BLaER1 treated with 17β-estradiol and CSF1 and Interleukin-3, amounts not matched to agents 10 nM and 100 nM (cell line): ENCODE measurements around the gene ITGA3.

Source experiments
- H3K27ac ChIP-seq, 11 experiments: shearing (Covaris generic); formaldehyde crosslinking; 2 replicates each; pipeline ENCODE4 v1.8.1; 2022
- H3K27me3 ChIP-seq, 11 experiments: shearing (Covaris generic); formaldehyde crosslinking; 2 replicates each; pipeline ENCODE4 v1.8.1; 2022
- H3K36me3 ChIP-seq, 11 experiments: shearing (Covaris generic); formaldehyde crosslinking; 2 replicates each; pipeline ENCODE4 v1.8.1; 2022
- H3K4me1 ChIP-seq, 10 experiments: shearing (Covaris generic); formaldehyde crosslinking; 2 replicates each; pipeline ENCODE4 v1.8.1; 2022
- H3K4me2 ChIP-seq, 11 experiments: shearing (Covaris generic); formaldehyde crosslinking; 2 replicates each; pipeline ENCODE4 v1.8.1; 2022
- H3K4me3 ChIP-seq, 10 experiments: shearing (Covaris generic); formaldehyde crosslinking; 2 replicates each; pipeline ENCODE4 v1.8.1; 2022
- H3K9ac ChIP-seq, 11 experiments: shearing (Covaris generic); formaldehyde crosslinking; 2 replicates each; pipeline ENCODE4 v1.8.1; 2022
- H3K9me3 ChIP-seq, 11 experiments: shearing (Covaris generic); formaldehyde crosslinking; replicated peaks in 1 of 11; 2 replicates each; pipeline ENCODE4 v1.8.1; 2022
- H4K20me1 ChIP-seq, 11 experiments: shearing (Covaris generic); formaldehyde crosslinking; 2 replicates each; pipeline ENCODE4 v1.8.1; 2022
- Cebpa-rat ChIP-seq, 11 experiments: shearing (Covaris generic); IDR thresholded peaks; 2 replicates each; pipeline ENCODE4 v1.8.1; 2022

Gene ITGA3

DNA sequence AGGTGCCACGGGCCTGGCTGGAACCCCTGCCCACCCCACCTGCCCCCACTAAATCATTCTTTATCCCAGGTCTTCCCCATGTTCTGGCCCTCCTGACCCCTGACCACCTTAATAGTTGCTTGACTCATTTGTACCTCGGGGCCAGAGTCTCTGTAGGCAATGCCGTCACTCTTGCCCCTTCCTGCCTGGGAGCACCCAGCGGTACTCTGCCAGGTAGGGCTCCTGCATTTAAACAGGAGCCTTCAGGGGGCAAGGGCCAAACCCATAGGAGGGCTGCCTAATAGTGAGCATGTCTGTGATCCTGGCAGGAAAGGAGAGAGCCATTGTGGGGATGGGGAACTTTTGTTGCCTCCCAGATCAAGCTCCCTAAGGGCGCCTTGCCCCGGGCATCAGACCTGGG, 8.8 kb upstream of the ITGA3 start:
- peaks cover 0 to 6% (median 0%) of the 10 kb centered on the region in 11 experiments; a peak in 2 of 22 replicates for H3K27me3 ChIP-seq
- TF ChIP-seq Cebpa-rat (IDR thresholded peaks at IDR 0.05) = no peak
- peaks cover 20 to 46% (median 27%) of the 10 kb centered on the region in 10 experiments for H3K4me1 ChIP-seq
- no peaks in the 10 kb centered on the region; a peak in 1 of 22 replicates for H4K20me1 ChIP-seq
- H3K4me2 ChIP-seq = peak overlapping the region in 10 of 11 experiments; percentile 14 to 83 (median 56); a peak in 19 of 22 replicates
- H3K27ac ChIP-seq = peak overlapping the region in 3 of 11 experiments; percentile 34 to 44 (median 39); a peak in 4 of 22 replicates
- no peak overlapping the region for H3K4me3 ChIP-seq
- peak overlapping the region in 1 of 11 experiments; percentile 13; a peak in 1 of 22 replicates for H3K9ac ChIP-seq
- no peaks in the 10 kb centered on the region for H3K36me3 ChIP-seq
- H3K9me3 ChIP-seq = no peaks in the 10 kb centered on the region

GRCh38 chr17:50047488-50048126, 8.3 kb upstream of the ITGA3 start:
- Histone ChIP-seq H3K4me3 (no peak overlapping the region), H3K27ac (peak overlapping the region in 3 of 11 experiments; percentile 34 to 44 (median 39); a peak in 4 of 22 replicates), H3K27me3 (peaks cover 0 to 6% (median 0%) of the 10 kb centered on the region in 11 experiments; a peak in 4 of 22 replicates), H3K9me3 (no peaks in the 10 kb centered on the region), H3K9ac (peak overlapping the region in 1 of 11 experiments; percentile 13; a peak in 1 of 22 replicates), H3K4me1 (peaks cover 26 to 46% (median 32%) of the 10 kb centered on the region in 10 experiments), H3K36me3 (no peaks in the 10 kb centered on the region), H4K20me1 (no peaks in the 10 kb centered on the region; a peak in 1 of 22 replicates), H3K4me2 (peak overlapping the region in 10 of 11 experiments; percentile 14 to 83 (median 56); a peak in 19 of 22 replicates)
- TF ChIP-seq Cebpa-rat (IDR thresholded peaks at IDR 0.05) = no peak

GRCh38 chr17:50048146-50048720, 7.7 kb upstream of the ITGA3 start:
- Histone ChIP-seq H4K20me1 (no peaks in the 10 kb centered on the region; a peak in 2 of 22 replicates), H3K27ac (no peak overlapping the region), H3K27me3 (peaks cover 0 to 10% (median 4%) of the 10 kb centered on the region in 11 experiments; a peak in 12 of 22 replicates), H3K4me2 (peak overlapping the region in 6 of 11 experiments; percentile 53 to 83 (median 70); a peak in 8 of 22 replicates), H3K9ac (no peak overlapping the region), H3K4me3 (no peak overlapping the region), H3K36me3 (no peaks in the 10 kb centered on the region), H3K4me1 (peaks cover 27 to 46% (median 34%) of the 10 kb centered on the region in 10 experiments), H3K9me3 (no peaks in the 10 kb centered on the region)
- no peak for TF ChIP-seq Cebpa-rat (IDR thresholded peaks at IDR 0.05)

- no peak overlapping the region for H3K4me3 ChIP-seq
- H3K9ac ChIP-seq = no peak overlapping the region
- peaks cover 27 to 46% (median 36%) of the 10 kb centered on the region in 10 experiments for H3K4me1 ChIP-seq
- no peaks in the 10 kb centered on the region for H3K9me3 ChIP-seq
- TF ChIP-seq Cebpa-rat (IDR thresholded peaks at IDR 0.05) = no peak
- no peaks in the 10 kb centered on the region; a peak in 2 of 22 replicates for H4K20me1 ChIP-seq
- H3K36me3 ChIP-seq = no peaks in the 10 kb centered on the region
- no peak overlapping the region for H3K27ac ChIP-seq
- no peak overlapping the region for H3K4me2 ChIP-seq
- H3K27me3 ChIP-seq = peaks cover 4 to 17% (median 11%) of the 10 kb centered on the region in 11 experiments; a peak in 21 of 22 replicates
These were observed 6.9 kb upstream of the ITGA3 start for GRCh38 chr17:50048988-50049387.

DNA sequence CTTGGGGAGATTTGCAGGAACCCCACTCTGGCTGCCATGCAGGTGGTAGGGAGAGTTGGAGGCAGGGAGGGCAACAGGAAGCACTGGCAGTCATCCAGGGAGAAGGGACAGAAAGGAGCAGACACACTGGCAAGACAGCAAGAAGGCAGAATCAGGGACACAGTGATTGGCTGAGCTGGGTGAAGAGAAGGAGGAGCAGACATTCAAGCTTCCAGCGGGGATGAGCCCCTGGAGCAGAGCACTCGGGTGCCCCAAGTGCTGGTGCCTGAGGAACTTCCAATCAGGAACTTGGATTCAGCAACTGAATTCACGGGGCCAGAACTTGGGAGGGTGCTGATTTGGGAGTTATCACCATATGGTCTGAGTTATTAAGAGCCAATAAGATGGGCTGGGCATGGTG, 6.3 kb upstream of the ITGA3 start:
- H3K4me2 ChIP-seq = peak overlapping the region in 1 of 11 experiments; percentile 12; a peak in 1 of 22 replicates
- H3K4me3 ChIP-seq = no peak overlapping the region
- peaks cover 11 to 24% (median 18%) of the 10 kb centered on the region in 11 experiments for H3K27me3 ChIP-seq
- no peaks in the 10 kb centered on the region for H3K36me3 ChIP-seq
- no peak overlapping the region for H3K27ac ChIP-seq
- H4K20me1 ChIP-seq = no peaks in the 10 kb centered on the region; a peak in 2 of 22 replicates
- no peak for TF ChIP-seq Cebpa-rat (IDR thresholded peaks at IDR 0.05)
- no peaks in the 10 kb centered on the region for H3K9me3 ChIP-seq
- peaks cover 27 to 46% (median 36%) of the 10 kb centered on the region in 10 experiments for H3K4me1 ChIP-seq
- H3K9ac ChIP-seq = no peak overlapping the region

DNA sequence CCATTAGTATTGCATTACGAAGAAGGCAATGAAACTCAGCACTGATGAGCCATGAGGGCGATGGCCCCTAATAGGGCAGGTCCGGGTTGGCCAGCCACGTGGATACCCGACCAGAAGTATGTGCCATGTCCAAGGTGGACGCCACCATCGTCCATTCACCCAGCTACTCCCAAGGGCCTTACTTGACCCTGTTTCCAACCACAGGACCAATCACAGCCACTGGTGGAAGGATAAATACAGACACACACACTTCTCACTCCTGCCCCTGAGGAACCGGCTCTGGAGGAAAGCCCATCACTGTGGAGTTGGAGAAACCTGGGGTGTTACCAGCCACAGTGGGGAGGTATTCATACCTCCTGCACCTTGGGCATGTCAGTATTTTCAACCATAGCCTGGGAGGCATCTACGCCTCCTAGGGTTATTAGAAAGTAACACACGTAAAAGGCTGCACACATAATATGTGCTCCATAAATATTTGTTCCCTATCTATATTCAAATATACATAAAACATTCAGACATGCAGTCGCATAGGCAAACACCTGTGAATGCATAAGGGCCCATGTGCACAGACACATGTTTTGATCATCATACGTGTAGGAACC, 5.4 kb upstream of the ITGA3 start:
- Histone ChIP-seq H3K9ac (no peak overlapping the region), H3K36me3 (no peaks in the 10 kb centered on the region), H3K9me3 (no peaks in the 10 kb centered on the region), H3K4me1 (peaks cover 33 to 53% (median 43%) of the 10 kb centered on the region in 10 experiments), H3K27ac (no peak overlapping the region), H3K4me2 (peak overlapping the region; percentile 46 to 83 (median 73); a peak in 21 of 22 replicates), H3K4me3 (no peak overlapping the region), H3K27me3 (peaks cover 20 to 33% (median 27%) of the 10 kb centered on the region in 11 experiments), H4K20me1 (peaks cover 0 to 4% (median 0%) of the 10 kb centered on the region in 11 experiments; a peak in 3 of 22 replicates)
- no peak for TF ChIP-seq Cebpa-rat (IDR thresholded peaks at IDR 0.05)

- no peak overlapping the region for H3K9ac ChIP-seq
- H3K27me3 ChIP-seq = peaks cover 25 to 39% (median 33%) of the 10 kb centered on the region in 11 experiments
- no peaks in the 10 kb centered on the region for H3K9me3 ChIP-seq
- no peak for TF ChIP-seq Cebpa-rat (IDR thresholded peaks at IDR 0.05)
- H3K4me2 ChIP-seq = peak overlapping the region; percentile 46 to 83 (median 73)
- H4K20me1 ChIP-seq = peaks cover 0 to 4% (median 0%) of the 10 kb centered on the region in 11 experiments; a peak in 3 of 22 replicates
- H3K4me3 ChIP-seq = no peak overlapping the region
- no peaks in the 10 kb centered on the region for H3K36me3 ChIP-seq
- H3K27ac ChIP-seq = peak overlapping the region in 1 of 11 experiments; percentile 16; a peak in 1 of 22 replicates
- H3K4me1 ChIP-seq = peaks cover 33 to 52% (median 43%) of the 10 kb centered on the region in 10 experiments
These were observed 4.8 kb upstream of the ITGA3 start for GRCh38 chr17:50051082-50051576.

GRCh38 chr17:50051606-50052005, 4.3 kb upstream of the ITGA3 start:
- Histone ChIP-seq H3K9ac (no peak overlapping the region), H3K27ac (0 out of 22 replicates have a peak overlapping the region, but pooled peaks of 1 of the 11 experiments have one; percentile 16), H3K27me3 (peaks cover 30 to 43% (median 38%) of the 10 kb centered on the region in 11 experiments), H3K4me2 (peak overlapping the region; percentile 46 to 83 (median 73)), H4K20me1 (peaks cover 0 to 6% (median 1%) of the 10 kb centered on the region in 11 experiments; a peak in 8 of 22 replicates), H3K4me3 (no peak overlapping the region), H3K4me1 (peaks cover 33 to 56% (median 46%) of the 10 kb centered on the region in 10 experiments), H3K9me3 (no peaks in the 10 kb centered on the region), H3K36me3 (no peaks in the 10 kb centered on the region)
- TF ChIP-seq Cebpa-rat (IDR thresholded peaks at IDR 0.05) = no peak
